CD4-positive, alpha-beta T cell treated with Interferon gamma for 1 hour (primary cell): Measurements from ENCODE around the gene EYA2.
"Not testable (repeated sequence)": the region's sequence is repeated elsewhere in the genome, so short reads cannot be mapped to it uniquely, and the experiment has no call there.

Experiments used
- DNase-seq: peaks from one replicate; pipeline ENCODE4 v3.0.0-alpha.2; 2020

Gene EYA2

GRCh38 chr20:47189060-47189459 lies 294.4 kb downstream of the EYA2 start:
- no peak for DNase-seq

GRCh38 chr20:47191074-47191673 lies 296.5 kb downstream of the EYA2 start:
- DNase-seq, result no peak

GRCh38 chr20:47191956-47192355 lies 297.3 kb downstream of the EYA2 start:
- no peak for DNase-seq

GRCh38 chr20:47195573-47195972 lies 300.9 kb downstream of the EYA2 start:
- no peak for DNase-seq

- peak; percentile 58 for DNase-seq
Measured at GRCh38 chr20:47196091-47197081, 301.7 kb downstream of the EYA2 start.

GRCh38 chr20:47198254-47198671 lies 303.6 kb downstream of the EYA2 start:
- DNase-seq, result no peak

- no peak for DNase-seq
Measured at GRCh38 chr20:47198996-47199552, 304.4 kb downstream of the EYA2 start.

GRCh38 chr20:47201074-47201730 lies 306.6 kb downstream of the EYA2 start:
- no peak for DNase-seq

- DNase-seq, result no peak
Measured at GRCh38 chr20:47202733-47203667, 308.4 kb downstream of the EYA2 start.

- no peak for DNase-seq
Measured at GRCh38 chr20:47204008-47204849, 309.6 kb downstream of the EYA2 start.

- not testable (repeated sequence) for DNase-seq
Measured at GRCh38 chr20:47204850-47205122, 310.1 kb downstream of the EYA2 start.

GRCh38 chr20:47205577-47206123 lies 311.0 kb downstream of the EYA2 start:
- DNase-seq, result peak; percentile 57

GRCh38 chr20:47206552-47206951 lies 311.9 kb downstream of the EYA2 start:
- not testable (repeated sequence) for DNase-seq

- DNase-seq, result no peak
Measured at GRCh38 chr20:47206962-47207641, 312.5 kb downstream of the EYA2 start.

GRCh38 chr20:47208534-47209174 lies 314.0 kb downstream of the EYA2 start:
- DNase-seq, result no peak

GRCh38 chr20:47209982-47210381 lies 315.3 kb downstream of the EYA2 start:
- no peak for DNase-seq

- no peak for DNase-seq
Measured at GRCh38 chr20:47210470-47210869, 315.8 kb downstream of the EYA2 start.

GRCh38 chr20:47211036-47211435 lies 316.4 kb downstream of the EYA2 start:
- DNase-seq, result no peak

- DNase-seq, result no peak
Measured at GRCh38 chr20:47212606-47213207, 318.1 kb downstream of the EYA2 start.
